HepG2 (cell line): Measurements from ENCODE around the gene CIBAR2. TPM values are rescaled to one million over a fixed set of nuclear protein-coding genes. Genes with fewer than 3 reads are reported as not detected.
A peak's percentile ranks its signal among the peaks of the same experiment; 100 is the strongest.

Source experiments
- DNMT3B ChIP-seq: conservative IDR thresholded peaks from 2 replicates; pipeline ENCODE4 v1.6.1; 2016; ENCODE audit warnings: missing biosample characterization, control low read depth
- ESRRA ChIP-seq: sonication (generic); formaldehyde crosslinking; IDR thresholded peaks from 2 replicates; pipeline ENCODE4 v1.5.1; 2020; ENCODE audit warnings: mild to moderate bottlenecking, low read depth, missing genetic modification reagents
- HCFC1 ChIP-seq: fragments of 150-350 bp; IDR thresholded peaks from 2 replicates; pipeline ENCODE4 v1.6.1; 2014; ENCODE audit warnings: low read depth, low read length
- HMG20A ChIP-seq: IDR thresholded peaks from 2 replicates; pipeline ENCODE4 v1.6.1; 2016; ENCODE audit warnings: borderline replicate concordance
- KLF13 ChIP-seq: sonication (generic); formaldehyde crosslinking; IDR thresholded peaks from 2 replicates; pipeline ENCODE4 v1.4.0; 2020; ENCODE audit warnings: mild to moderate bottlenecking, missing genetic modification reagents
- RFXANK ChIP-seq: IDR thresholded peaks from 2 replicates; pipeline ENCODE4 v1.6.1; 2016
- SRY ChIP-seq: sonication (generic); formaldehyde crosslinking; IDR thresholded peaks from 2 replicates; pipeline ENCODE4 v1.8.0; 2022; ENCODE audit warnings: mild to moderate bottlenecking, missing genetic modification reagents
- ZBTB7A ChIP-seq: sonication (generic); formaldehyde crosslinking; IDR thresholded peaks from 2 replicates; pipeline ENCODE4 v1.8.0; 2022; ENCODE audit warnings: mild to moderate bottlenecking, missing genetic modification reagents
- ZNF230 ChIP-seq: sonication (generic); formaldehyde crosslinking; IDR thresholded peaks from 2 replicates; pipeline ENCODE4 v1.4.0; 2020; ENCODE audit warnings: mild to moderate bottlenecking, missing genetic modification reagents
- ZNF350 ChIP-seq: sonication (generic); formaldehyde crosslinking; IDR thresholded peaks from 2 replicates; pipeline ENCODE4 v1.4.0; 2020; ENCODE audit warnings: mild to moderate bottlenecking, low read depth, missing genetic modification reagents, borderline replicate concordance
- ZNF672 ChIP-seq: sonication (generic); formaldehyde crosslinking; IDR thresholded peaks from 2 replicates; pipeline ENCODE4 v1.8.1; 2022; ENCODE audit warnings: missing genetic modification reagents
- ZNF766 ChIP-seq: sonication (generic); formaldehyde crosslinking; IDR thresholded peaks from 2 replicates; pipeline ENCODE4 v1.5.0; 2020; ENCODE audit warnings: missing genetic modification reagents, borderline replicate concordance
- ZNF850 ChIP-seq: sonication (generic); formaldehyde crosslinking; conservative IDR thresholded peaks from 2 replicates; pipeline ENCODE4 v1.9.0; 2021; ENCODE audit warnings: mild to moderate bottlenecking, missing genetic modification reagents
- polyA plus RNA-seq, 8 experiments: library from polyadenylated mRNA; depleted of rRNA in 3 of 8; stranded (reverse) in 7 of 8; unstranded in 1 of 8; fragments of >200 nt; fragmentation: Illumina TruSeq in 4 of 8; extraction: Trizol in 4 of 8; gene quantifications; 2 replicates each; pipeline versions ENCODE4 v1.2.1 to v1.2.3, GENCODE V29; 2011 to 2016; ENCODE audit warnings: low read depth in 4 of 8, missing spikeins in 1 of 8, mixed read lengths in 1 of 8; ENCODE audit not compliant: insufficient read depth in 1 of 8
- total RNA-seq, 5 experiments: library from RNA; depleted of rRNA; stranded (reverse); fragments of >200 nt; fragmentation: Illumina TruSeq; extraction: Trizol; gene quantifications; 2 replicates each; pipeline ENCODE4 v1.2.3, GENCODE V29; 2016; ENCODE audit warnings: low read depth in 1 of 5
- TF ChIP-seq, protein P1 (sequence below): sonication (generic); formaldehyde crosslinking; IDR thresholded peaks from 2 replicates; pipeline ENCODE4 v1.8.1; 2023; ENCODE audit warnings: missing genetic modification reagents, mild to moderate bottlenecking, borderline replicate concordance
- TF ChIP-seq, protein P2 (sequence below): sonication (generic); formaldehyde crosslinking; IDR thresholded peaks from 2 replicates; pipeline ENCODE4 v1.5.0; 2020; ENCODE audit warnings: missing genetic modification reagents
- TF ChIP-seq, protein P3 (sequence below): sonication (generic); formaldehyde crosslinking; IDR thresholded peaks from 2 replicates; pipeline ENCODE4; 2020; ENCODE audit warnings: missing genetic modification reagents, mild to moderate bottlenecking, borderline replicate concordance
- TF ChIP-seq, protein P4 (sequence below): sonication (generic); formaldehyde crosslinking; IDR thresholded peaks from 2 replicates; pipeline ENCODE4 v1.5.1; 2020; ENCODE audit warnings: mild to moderate bottlenecking, missing genetic modification reagents, moderate library complexity
- TF ChIP-seq, protein P5 (sequence below): sonication (generic); formaldehyde crosslinking; IDR thresholded peaks from 2 replicates; pipeline ENCODE4 v1.5.1; 2020; ENCODE audit warnings: missing genetic modification reagents, mild to moderate bottlenecking, borderline replicate concordance

The CIBAR2 gene
- total and polyA plus RNA-seq, 2 of the 13 experiments (the other 11 are each of a cell fraction or from before 2014, with no cell fraction given) = not detected

DNA sequence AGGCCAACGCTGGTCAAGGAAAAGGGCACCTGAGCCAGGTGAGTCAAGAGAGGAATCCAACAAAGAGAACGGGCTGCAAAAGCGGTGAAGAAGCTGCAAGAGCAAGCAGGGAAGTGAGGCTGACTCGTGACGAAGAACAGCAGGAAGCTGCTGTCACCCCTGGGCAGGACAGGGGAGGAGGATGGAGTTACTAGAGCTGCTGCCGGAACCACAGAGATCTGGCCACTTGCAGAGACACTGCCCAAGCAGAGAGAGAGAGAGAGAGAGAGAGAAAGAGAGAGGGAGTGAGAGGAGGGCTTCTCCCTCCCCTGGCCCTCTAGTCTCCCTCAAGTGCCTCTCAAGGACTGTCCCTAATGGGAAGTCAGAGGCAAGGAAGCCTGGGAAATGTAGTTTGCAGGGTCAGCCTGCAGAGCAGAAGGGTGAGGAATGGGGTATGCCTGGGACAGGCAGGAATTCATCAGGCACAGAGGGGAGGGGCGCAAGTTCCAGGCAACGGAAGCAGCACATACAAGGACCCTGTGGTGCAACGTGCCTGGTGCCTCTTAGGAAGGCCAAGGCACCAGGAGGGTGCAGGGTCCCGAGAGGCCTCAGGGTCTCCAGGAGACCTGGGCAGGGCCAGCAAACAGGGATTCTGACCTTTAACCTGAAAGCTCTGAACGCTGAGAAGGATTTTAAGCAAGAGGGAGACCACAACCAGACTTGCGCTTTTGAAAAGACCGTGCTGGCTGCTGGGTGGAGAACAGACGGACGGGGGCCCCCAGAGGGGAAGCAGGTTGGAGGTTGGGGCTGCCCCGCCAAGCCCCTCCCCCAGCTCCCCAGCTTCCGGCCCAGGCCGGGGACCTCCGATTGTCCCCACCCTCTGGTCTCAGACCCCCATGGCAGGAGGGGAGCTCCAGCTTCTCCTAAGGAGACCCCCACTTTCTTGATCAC lies 45.8 kb upstream of the CIBAR2 start (continued):
- TF ChIP-seq SRY (CRISPR knock-in tag) (peak; percentile 49; the same call in 1 of the 2 replicates), HCFC1 (peak; percentile 74; the same call in 1 of the 2 replicates), ZBTB7A (CRISPR knock-in tag) (peak; percentile 96), HMG20A (CRISPR knock-in tag) (peak; percentile 70; the same call in 1 of the 2 replicates), ZNF350 (CRISPR knock-in tag) (no peak; the same call in 1 of the 2 replicates), ZNF766 (CRISPR knock-in tag) (peak; percentile 60; the same call in 1 of the 2 replicates), RFXANK (CRISPR knock-in tag) (no peak), KLF13 (CRISPR knock-in tag) (no peak; the same call in 1 of the 2 replicates), ZNF672 (CRISPR knock-in tag) (no peak), ESRRA (0 out of 2 replicates have a peak, but pooled peaks have one; percentile 54), ZNF230 (CRISPR knock-in tag) (no peak), ZNF850 (CRISPR knock-in tag) (no peak), DNMT3B (CRISPR knock-in tag) (0 out of 2 replicates have a peak, but pooled peaks have one; percentile 54)
- TF ChIP-seq, protein P1, sequence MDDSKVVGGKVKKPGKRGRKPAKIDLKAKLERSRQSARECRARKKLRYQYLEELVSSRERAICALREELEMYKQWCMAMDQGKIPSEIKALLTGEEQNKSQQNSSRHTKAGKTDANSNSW (CRISPR knock-in tag) = no peak
- TF ChIP-seq, protein P2, sequence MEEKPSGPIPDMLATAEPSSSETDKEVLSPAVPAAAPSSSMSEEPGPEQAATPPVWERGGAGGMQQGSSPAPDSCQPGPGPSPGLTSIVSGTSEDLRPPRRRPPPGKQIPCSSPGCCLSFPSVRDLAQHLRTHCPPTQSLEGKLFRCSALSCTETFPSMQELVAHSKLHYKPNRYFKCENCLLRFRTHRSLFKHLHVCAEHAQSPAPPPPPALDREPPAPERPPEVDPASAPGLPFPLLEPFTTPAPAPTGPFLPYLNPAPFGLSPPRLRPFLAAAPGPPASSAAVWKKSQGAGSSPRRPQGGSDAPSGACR (CRISPR knock-in tag) = peak; percentile 74; the same call in 1 of the 2 replicates
- TF ChIP-seq, protein P3, sequence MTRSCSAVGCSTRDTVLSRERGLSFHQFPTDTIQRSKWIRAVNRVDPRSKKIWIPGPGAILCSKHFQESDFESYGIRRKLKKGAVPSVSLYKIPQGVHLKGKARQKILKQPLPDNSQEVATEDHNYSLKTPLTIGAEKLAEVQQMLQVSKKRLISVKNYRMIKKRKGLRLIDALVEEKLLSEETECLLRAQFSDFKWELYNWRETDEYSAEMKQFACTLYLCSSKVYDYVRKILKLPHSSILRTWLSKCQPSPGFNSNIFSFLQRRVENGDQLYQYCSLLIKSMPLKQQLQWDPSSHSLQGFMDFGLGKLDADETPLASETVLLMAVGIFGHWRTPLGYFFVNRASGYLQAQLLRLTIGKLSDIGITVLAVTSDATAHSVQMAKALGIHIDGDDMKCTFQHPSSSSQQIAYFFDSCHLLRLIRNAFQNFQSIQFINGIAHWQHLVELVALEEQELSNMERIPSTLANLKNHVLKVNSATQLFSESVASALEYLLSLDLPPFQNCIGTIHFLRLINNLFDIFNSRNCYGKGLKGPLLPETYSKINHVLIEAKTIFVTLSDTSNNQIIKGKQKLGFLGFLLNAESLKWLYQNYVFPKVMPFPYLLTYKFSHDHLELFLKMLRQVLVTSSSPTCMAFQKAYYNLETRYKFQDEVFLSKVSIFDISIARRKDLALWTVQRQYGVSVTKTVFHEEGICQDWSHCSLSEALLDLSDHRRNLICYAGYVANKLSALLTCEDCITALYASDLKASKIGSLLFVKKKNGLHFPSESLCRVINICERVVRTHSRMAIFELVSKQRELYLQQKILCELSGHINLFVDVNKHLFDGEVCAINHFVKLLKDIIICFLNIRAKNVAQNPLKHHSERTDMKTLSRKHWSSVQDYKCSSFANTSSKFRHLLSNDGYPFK = peak; percentile 78; the same call in 1 of the 2 replicates
- TF ChIP-seq, protein P4, sequence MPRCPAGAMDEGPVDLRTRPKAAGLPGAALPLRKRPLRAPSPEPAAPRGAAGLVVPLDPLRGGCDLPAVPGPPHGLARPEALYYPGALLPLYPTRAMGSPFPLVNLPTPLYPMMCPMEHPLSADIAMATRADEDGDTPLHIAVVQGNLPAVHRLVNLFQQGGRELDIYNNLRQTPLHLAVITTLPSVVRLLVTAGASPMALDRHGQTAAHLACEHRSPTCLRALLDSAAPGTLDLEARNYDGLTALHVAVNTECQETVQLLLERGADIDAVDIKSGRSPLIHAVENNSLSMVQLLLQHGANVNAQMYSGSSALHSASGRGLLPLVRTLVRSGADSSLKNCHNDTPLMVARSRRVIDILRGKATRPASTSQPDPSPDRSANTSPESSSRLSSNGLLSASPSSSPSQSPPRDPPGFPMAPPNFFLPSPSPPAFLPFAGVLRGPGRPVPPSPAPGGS (CRISPR knock-in tag) = no peak
- TF ChIP-seq, protein P5, sequence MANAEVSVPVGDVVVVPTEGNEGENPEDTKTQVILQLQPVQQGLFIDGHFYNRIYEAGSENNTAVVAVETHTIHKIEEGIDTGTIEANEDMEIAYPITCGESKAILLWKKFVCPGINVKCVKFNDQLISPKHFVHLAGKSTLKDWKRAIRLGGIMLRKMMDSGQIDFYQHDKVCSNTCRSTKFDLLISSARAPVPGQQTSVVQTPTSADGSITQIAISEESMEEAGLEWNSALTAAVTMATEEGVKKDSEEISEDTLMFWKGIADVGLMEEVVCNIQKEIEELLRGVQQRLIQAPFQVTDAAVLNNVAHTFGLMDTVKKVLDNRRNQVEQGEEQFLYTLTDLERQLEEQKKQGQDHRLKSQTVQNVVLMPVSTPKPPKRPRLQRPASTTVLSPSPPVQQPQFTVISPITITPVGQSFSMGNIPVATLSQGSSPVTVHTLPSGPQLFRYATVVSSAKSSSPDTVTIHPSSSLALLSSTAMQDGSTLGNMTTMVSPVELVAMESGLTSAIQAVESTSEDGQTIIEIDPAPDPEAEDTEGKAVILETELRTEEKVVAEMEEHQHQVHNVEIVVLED (CRISPR knock-in tag) = peak; percentile 21; the same call in 1 of the 2 replicates
